Measurements from ENCODE around the gene LY6G6D. TPM values are rescaled to one million over a fixed set of nuclear protein-coding genes. Genes with fewer than 3 reads are reported as not detected.

Gene LY6G6D
- total RNA-seq, 1 donor, result 1.6 TPM

DNA sequence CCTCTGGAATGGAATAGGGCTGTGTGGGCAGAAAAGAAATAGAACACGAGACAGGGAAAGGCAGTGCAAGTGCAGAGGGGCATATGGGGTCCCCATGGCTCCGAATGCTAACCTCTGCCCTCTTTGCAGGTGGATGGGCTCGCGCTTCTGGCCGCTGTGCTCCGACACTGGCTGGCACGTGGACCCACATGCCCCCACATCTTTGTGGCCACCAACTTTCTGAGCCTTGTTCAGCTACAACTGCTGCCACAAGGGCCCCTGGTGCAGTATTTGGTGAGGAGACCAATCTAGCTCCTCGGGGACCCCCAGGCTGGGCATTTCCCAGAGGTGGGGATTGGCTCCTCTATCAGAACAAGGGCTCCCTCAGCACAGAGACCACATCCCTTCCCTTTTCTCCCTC lies 46.2 kb downstream of the LY6G6D start:
- DNase-seq (ENCODE audit: low read depth in 2 of 3, low spot score in 2 of 3), result no peak

GRCh38 chr6:31762356-31762755 lies 47.2 kb downstream of the LY6G6D start, which contains the start of gene SAPCD1:
Gene SAPCD1 (plus strand): TSS chr6:31762656. CDS start chr6:31763055, 399 bp downstream.
- DNase-seq (ENCODE audit: low read depth in 2 of 3, low spot score in 2 of 3), result no peak

DNA sequence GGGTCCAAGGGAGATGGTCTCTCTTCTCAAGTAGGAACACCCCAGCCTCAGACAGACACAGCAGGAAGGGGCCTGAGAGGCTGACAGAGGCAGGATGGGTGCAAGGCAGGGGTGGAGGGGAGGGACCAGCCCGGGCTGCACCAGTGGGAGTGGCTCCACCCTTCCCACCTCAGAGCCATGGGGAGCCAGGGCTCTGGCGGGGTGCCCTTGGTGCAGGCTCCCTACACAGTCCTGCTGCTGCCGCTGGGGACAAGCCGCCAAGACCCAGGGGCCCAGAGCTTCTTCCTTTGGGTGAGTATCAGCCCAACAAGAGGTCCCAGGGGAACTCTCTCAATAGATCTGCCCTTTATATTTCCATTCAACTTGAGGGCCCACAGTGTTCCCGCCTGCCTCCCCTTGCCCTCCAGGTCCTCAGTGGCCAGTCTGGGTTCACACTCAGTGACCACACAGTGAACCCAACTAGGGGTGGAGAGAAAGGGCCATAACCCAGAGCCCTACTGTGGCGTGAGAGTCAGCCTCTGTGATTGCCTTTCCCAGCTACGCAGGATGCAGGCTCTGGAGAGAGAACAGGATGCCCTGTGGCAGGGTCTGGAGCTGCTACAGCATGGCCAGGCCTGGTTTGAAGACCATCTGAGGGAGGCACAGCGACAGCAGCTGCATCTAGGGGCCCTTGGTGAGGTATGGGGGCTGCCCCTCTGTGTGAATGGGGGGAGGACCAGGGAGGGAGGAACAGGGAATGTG lies 47.9 kb downstream of the LY6G6D start:
- DNase-seq (ENCODE audit: low read depth in 2 of 3, low spot score in 2 of 3), result no peak

GRCh38 chr6:31763619-31763940 lies 48.4 kb downstream of the LY6G6D start:
- no peak for DNase-seq (ENCODE audit: low read depth in 2 of 3, low spot score in 2 of 3)

DNA sequence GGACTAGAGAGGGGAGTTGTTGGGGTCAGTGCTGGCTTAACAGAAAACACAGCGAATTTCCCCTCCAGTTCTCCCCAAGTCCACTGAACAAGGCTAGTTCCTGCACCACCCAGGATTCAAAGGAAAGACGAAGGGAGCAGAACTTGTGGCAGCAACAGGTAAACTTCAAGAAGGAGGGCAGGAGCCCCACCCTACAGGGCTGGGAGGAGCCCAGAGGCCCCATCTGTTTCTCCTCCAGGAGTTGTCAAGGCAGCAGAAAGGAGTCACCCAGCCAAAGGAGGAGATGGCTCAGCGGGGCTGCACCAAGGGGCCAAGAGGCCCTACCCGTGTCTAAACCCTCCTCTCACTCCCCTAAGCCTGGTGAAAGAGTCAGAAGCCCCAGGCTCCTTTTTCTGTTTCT lies 49.0 kb downstream of the LY6G6D start:
- no peak for DNase-seq (ENCODE audit: low read depth in 2 of 3, low spot score in 2 of 3)

GRCh38 chr6:31765559-31765909 lies 50.4 kb downstream of the LY6G6D start:
- DNase-seq (ENCODE audit: low read depth in 2 of 3, low spot score in 2 of 3), result no peak

DNA sequence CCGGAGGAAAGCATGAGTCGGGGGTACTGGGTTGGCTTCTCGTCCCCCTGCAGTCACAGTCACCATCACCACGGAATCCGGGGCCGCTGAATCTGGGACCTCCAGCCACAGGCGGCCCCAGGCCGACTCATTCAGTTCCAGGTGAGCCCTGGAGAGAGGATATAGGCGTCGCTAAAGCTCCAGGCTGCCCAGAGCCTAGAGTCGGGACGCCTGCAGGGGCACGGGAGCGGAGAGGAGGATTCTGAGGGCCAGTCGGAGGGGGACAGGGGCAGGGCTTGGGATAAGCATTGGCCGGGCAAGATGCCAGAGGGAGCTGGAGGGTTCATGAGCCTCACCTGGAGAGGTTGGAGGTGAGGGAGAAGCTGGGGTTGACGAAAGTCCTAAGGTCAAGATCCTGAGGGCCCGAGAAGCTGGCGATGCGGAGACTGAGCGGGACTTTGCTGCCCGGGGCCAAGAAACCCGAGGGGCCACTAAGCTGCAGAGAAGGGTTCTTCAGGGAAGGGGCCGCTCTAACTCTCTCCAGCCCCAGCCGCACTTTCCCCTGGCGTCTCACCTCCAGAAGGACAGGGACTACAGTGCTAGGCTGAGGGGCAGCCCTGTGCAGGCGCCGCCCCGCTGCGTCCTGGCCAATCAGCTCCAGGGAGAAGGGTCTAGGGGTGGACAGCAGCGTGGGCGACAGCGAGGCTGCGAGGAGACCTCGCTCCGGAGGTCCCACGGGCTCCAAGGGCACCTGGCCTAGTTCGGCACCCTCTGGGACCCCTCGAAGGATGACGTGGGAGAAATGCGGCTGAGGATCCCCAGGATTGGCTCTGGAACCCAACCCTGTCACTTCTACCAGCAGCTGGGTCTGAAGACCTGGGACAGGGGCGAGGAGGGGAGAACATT lies 51.0 kb downstream of the LY6G6D start:
- no peak for DNase-seq (ENCODE audit: low read depth in 2 of 3, low spot score in 2 of 3)

DNA sequence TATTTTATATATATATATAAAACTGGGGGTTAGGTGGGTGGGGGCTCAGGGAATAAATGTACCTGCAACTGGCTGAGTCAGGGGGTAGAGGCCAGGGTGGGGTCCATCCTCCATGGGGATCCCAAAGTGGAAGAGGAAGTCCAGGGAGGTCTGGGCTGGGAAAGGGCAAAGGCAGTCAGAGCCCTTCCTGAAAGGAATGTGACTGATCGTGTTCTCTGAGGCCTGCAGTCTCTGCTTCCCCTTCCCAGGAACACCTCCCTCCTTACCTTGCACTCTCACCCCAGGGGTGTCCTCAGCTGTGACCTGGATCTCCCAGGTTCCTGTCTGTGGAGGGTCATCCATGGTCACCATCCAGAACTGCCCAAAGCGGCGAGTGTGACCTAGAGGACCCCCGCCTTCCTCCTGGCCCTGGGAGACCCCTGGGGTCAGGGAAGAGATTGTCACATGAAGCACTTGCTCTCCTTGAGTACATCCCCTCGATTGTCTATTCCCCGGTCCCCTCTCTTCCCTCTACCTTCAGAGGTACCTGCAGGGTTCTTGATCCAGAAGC lies 52.0 kb downstream of the LY6G6D start:
- DNase-seq (ENCODE audit: low read depth in 2 of 3, low spot score in 2 of 3), result no peak

Small RNA genes lying within 50 kb of the gene (small RNA-seq; reads per million reads assigned to genes)
- not detected for gene LY6G6D
- not detected for gene MIR4646
- gene MSH5-SAPCD1, result not detected
- gene RNU6-850P, result not detected
- gene SAPCD1, result not detected

Other genes with a start within 250 kb of the LY6G6D start
- 15.1 TPM for gene MICB, start 217.2 kb upstream of the LY6G6D start, total RNA-seq
- gene MCCD1, start 186.4 kb upstream of the LY6G6D start, total RNA-seq, result not detected
- 571 TPM for gene DDX39B, start 173.3 kb upstream of the LY6G6D start, total RNA-seq
- gene ATP6V1G2, start 168.7 kb upstream of the LY6G6D start, total RNA-seq, result 1.1 TPM
- gene NFKBIL1, start 167.7 kb upstream of the LY6G6D start, total RNA-seq, result 33.7 TPM
- gene LTA, start 143.1 kb upstream of the LY6G6D start, total RNA-seq, result under 0.01 TPM
- gene TNF, start 139.8 kb upstream of the LY6G6D start, total RNA-seq, result 0.27 TPM
- 31.0 TPM for gene LTB, start 132.9 kb upstream of the LY6G6D start, total RNA-seq
- 74.9 TPM for gene LST1, start 129.1 kb upstream of the LY6G6D start, total RNA-seq
- 0.27 TPM for gene NCR3, start 122.3 kb upstream of the LY6G6D start, total RNA-seq
- gene AIF1, start 100.1 kb upstream of the LY6G6D start, total RNA-seq, result 66.8 TPM
- 117 TPM for gene PRRC2A, start 94.6 kb upstream of the LY6G6D start, total RNA-seq
- 172 TPM for gene BAG6, start 62.7 kb upstream of the LY6G6D start, total RNA-seq
- 3.8 TPM for gene APOM, start 59.5 kb upstream of the LY6G6D start, total RNA-seq
- gene C6orf47, start 54.6 kb upstream of the LY6G6D start, total RNA-seq, result 19.1 TPM
- gene GPANK1, start 50.4 kb upstream of the LY6G6D start, total RNA-seq, result 16.2 TPM
- 232 TPM for gene CSNK2B, start 49.3 kb upstream of the LY6G6D start, total RNA-seq
- 7.8 TPM for gene LY6G5B, start 45.4 kb upstream of the LY6G6D start, total RNA-seq
- gene LY6G5C, start 34.3 kb upstream of the LY6G6D start, total RNA-seq, result 3.5 TPM
- 75.4 TPM for gene ABHD16A, start 12.0 kb upstream of the LY6G6D start, total RNA-seq
- 0.54 TPM for gene LY6G6F, start 8.5 kb upstream of the LY6G6D start, total RNA-seq
- 0.54 TPM for gene LY6G6C, start 6.4 kb downstream of the LY6G6D start, total RNA-seq
- 7.8 TPM for gene MPIG6B, start 8.0 kb downstream of the LY6G6D start, total RNA-seq
- gene DDAH2, start 14.0 kb downstream of the LY6G6D start, total RNA-seq, result 223 TPM
- 794 TPM for gene CLIC1, start 21.2 kb downstream of the LY6G6D start, total RNA-seq
- 32.3 TPM for gene MSH5, start 24.7 kb downstream of the LY6G6D start, total RNA-seq
- gene SAPCD1, start 47.3 kb downstream of the LY6G6D start, total RNA-seq, result 0.27 TPM
- 2.4 TPM for gene VWA7, start 62.0 kb downstream of the LY6G6D start, total RNA-seq
- 52.0 TPM for gene VARS1, start 80.4 kb downstream of the LY6G6D start, total RNA-seq
- gene LSM2, start 91.6 kb downstream of the LY6G6D start, total RNA-seq, result 70.6 TPM
- gene HSPA1L, start 99.9 kb downstream of the LY6G6D start, total RNA-seq, result 1.9 TPM
- gene HSPA1A, start 100.2 kb downstream of the LY6G6D start, total RNA-seq, result 358 TPM
- 303 TPM for gene HSPA1B, start 112.4 kb downstream of the LY6G6D start, total RNA-seq
- 51.7 TPM for gene NEU1, start 147.5 kb downstream of the LY6G6D start, total RNA-seq
- gene SLC44A4, start 163.6 kb downstream of the LY6G6D start, total RNA-seq, result 0.81 TPM
- gene EHMT2, start 182.3 kb downstream of the LY6G6D start, total RNA-seq, result 128 TPM
- 8.9 TPM for gene ZBTB12, start 186.7 kb downstream of the LY6G6D start, total RNA-seq
- 0.54 TPM for gene C2, start 212.4 kb downstream of the LY6G6D start, total RNA-seq
- 0.54 TPM for gene CFB, start 230.7 kb downstream of the LY6G6D start, total RNA-seq
- 44.7 TPM for gene NELFE, start 243.6 kb downstream of the LY6G6D start, total RNA-seq
- gene SKIC2, start 243.8 kb downstream of the LY6G6D start, total RNA-seq, result 62.7 TPM

Data from hematopoietic multipotent progenitor cell (in vitro differentiated cells).